Neural progenitor cell (in vitro differentiated cells): Measurements from ENCODE around the gene TNFSF13. TPM values are rescaled to one million over a fixed set of nuclear protein-coding genes. Genes with fewer than 3 reads are reported as not detected.

ENCODE experiments used
- DNase-seq: peaks from one replicate; pipeline ENCODE4 v3.0.0-alpha.2; 2016; ENCODE audit warnings: low spot score
- H2AFZ ChIP-seq: fragments of 200-600 bp; sonication (generic); replicated peaks from 2 replicates; pipeline ENCODE4 v1.6.1; 2016; ENCODE audit warnings: antibody characterized with exemption
- H3F3A ChIP-seq: fragments of 200-600 bp; sonication (generic); 2 replicates; pipeline ENCODE4 v1.6.1; 2016; ENCODE audit warnings: antibody characterized with exemption, low read depth
- H3K27ac ChIP-seq: fragments of 200-600 bp; sonication (generic); 2 replicates; pipeline ENCODE4 v1.5.1; 2016; ENCODE audit warnings: mild to moderate bottlenecking
- H3K27me3 ChIP-seq: fragments of 200-600 bp; sonication (generic); 2 replicates; pipeline ENCODE4 v1.6.1; 2016; ENCODE audit warnings: mild to moderate bottlenecking, moderate library complexity
- H3K36me3 ChIP-seq: fragments of 200-600 bp; sonication (generic); 2 replicates; pipeline ENCODE4 v1.5.1; 2016
- H3K4me1 ChIP-seq: fragments of 200-600 bp; sonication (generic); 2 replicates; pipeline ENCODE4 v1.6.1; 2016; ENCODE audit warnings: mixed run types
- H3K4me2 ChIP-seq: fragments of 200-600 bp; sonication (generic); 2 replicates; pipeline ENCODE4 v1.6.1; 2016
- H3K4me3 ChIP-seq: fragments of 200-600 bp; sonication (generic); 2 replicates; pipeline ENCODE4 v1.5.1; 2016
- H3K79me2 ChIP-seq: fragments of 200-600 bp; sonication (generic); 2 replicates; pipeline ENCODE4 v1.6.1; 2016; ENCODE audit warnings: low read depth
- H3K9ac ChIP-seq: fragments of 200-600 bp; sonication (generic); 2 replicates; pipeline ENCODE4 v1.6.1; 2016
- H3K9me3 ChIP-seq: fragments of 200-600 bp; sonication (generic); 2 replicates; pipeline ENCODE4 v1.5.1; 2016; ENCODE audit warnings: low read depth
- H4K20me1 ChIP-seq: fragments of 200-600 bp; sonication (generic); 2 replicates; pipeline ENCODE4 v1.6.1; 2016; ENCODE audit warnings: low read depth
- H3K27ac Mint-ChIP-seq: 3 replicates; pipeline ENCODE4 v1.8.0; 2021; ENCODE audit warnings: mixed read lengths
- H3K27me3 Mint-ChIP-seq: 2 replicates; pipeline ENCODE4 v1.8.0; 2022; ENCODE audit warnings: low read depth, mild to moderate bottlenecking, inconsistent platforms, moderate library complexity, mixed read lengths; ENCODE audit not compliant: insufficient read depth
- H3K36me3 Mint-ChIP-seq: 3 replicates; pipeline ENCODE4 v1.8.0; 2021; ENCODE audit warnings: mixed read lengths
- H3K4me1 Mint-ChIP-seq: 3 replicates; pipeline ENCODE4 v1.8.0; 2021; ENCODE audit warnings: mixed read lengths
- H3K4me3 Mint-ChIP-seq: 3 replicates; pipeline ENCODE4 v1.8.0; 2021; ENCODE audit warnings: mild to moderate bottlenecking, moderate library complexity, mixed read lengths
- H3K9me3 Mint-ChIP-seq: 3 replicates; pipeline ENCODE4 v1.8.0; 2020; ENCODE audit warnings: mixed read lengths
- CTCF ChIP-seq: fragments of 200-600 bp; sonication (generic); IDR thresholded peaks from 2 replicates; pipeline ENCODE4 v1.5.1; 2017; ENCODE audit warnings: antibody characterized with exemption, mild to moderate bottlenecking
- EZH2 ChIP-seq: fragments of 200-600 bp; sonication (generic); IDR thresholded peaks from 2 replicates; pipeline ENCODE4 v1.6.1; 2017; ENCODE audit warnings: antibody characterized with exemption, mild to moderate bottlenecking, moderate library complexity
- EZH2phosphoT487 ChIP-seq: fragments of 200-600 bp; sonication (generic); IDR thresholded peaks from 2 replicates; pipeline ENCODE4 v1.6.1; 2017; ENCODE audit warnings: antibody characterized with exemption
- total RNA-seq: library from RNA; depleted of rRNA; stranded (reverse); fragments of >200 nt; gene quantifications from 2 replicates; pipeline ENCODE4 v1.2.3, GENCODE V29; 2015; ENCODE audit warnings: low replicate concordance

Gene TNFSF13
- total RNA-seq, 1 donor from 2014 or later, result not detected

DNA sequence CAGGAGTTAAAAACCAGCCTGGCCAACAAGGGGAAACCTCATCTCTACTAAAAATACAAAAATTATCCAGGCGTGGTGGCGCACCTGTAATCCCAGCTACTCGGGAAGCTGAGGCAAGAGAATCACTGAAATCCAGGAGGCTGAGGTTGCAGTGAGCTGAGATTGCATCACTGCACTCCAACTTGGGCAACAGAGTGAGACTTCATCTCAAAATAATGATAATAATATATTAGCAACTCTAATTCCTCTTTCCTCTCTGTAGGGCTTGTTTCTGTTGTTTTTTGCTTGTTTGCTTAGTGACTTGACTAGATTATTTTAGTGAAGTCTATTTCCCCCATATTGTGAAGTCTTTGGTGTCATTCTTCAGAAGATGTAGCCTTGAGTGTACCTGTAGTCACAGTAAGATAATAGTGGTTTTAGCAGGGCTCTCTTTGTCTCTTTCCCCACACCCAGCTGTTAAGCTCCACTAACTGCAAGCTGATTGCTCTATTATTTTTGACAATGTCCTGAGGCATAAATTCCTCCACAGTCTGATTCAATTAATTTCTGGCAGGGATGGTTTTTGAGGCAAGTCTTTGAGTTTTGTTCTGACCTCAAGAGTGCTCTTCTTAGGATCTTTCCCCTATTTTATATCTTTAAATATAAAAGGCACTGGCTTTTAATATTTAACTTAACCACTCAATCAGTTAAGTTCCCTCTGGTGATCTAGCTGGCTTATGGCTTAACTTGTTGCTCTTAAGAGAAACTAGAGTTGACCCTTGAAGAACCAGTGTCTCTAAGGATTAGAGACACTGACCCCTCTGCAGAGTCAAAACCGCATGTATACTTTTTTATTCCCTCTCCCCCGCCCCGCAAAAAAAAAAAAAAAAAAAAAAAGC is 28.3 kb upstream of the TNFSF13 start:
- Histone ChIP-seq H3K9me3 (peaks cover 10% of the 10 kb centered on the region), H3K79me2 (no peaks in the 10 kb centered on the region), H3K4me1 (no peaks in the 10 kb centered on the region), H3K27me3 (no peaks in the 10 kb centered on the region), H4K20me1 (no peaks in the 10 kb centered on the region), H3K27ac (no peak overlapping the region), H3K9ac (no peak overlapping the region), H3F3A (no peaks in the 10 kb centered on the region), H3K4me2 (no peak overlapping the region), H3K36me3 (no peaks in the 10 kb centered on the region), H3K4me3 (no peak overlapping the region), H2AFZ (no peak overlapping the region)
- Mint-ChIP-seq H3K36me3 (no peaks in the 10 kb centered on the region), H3K9me3 (peaks cover 18% of the 10 kb centered on the region), H3K4me3 (no peak overlapping the region), H3K27ac (no peak overlapping the region), H3K27me3 (peaks cover 2% of the 10 kb centered on the region), H3K4me1 (peaks cover 2% of the 10 kb centered on the region)
- no peak for DNase-seq
- TF ChIP-seq EZH2phosphoT487 (no peak), EZH2 (no peak), CTCF (no peak)

- DNase-seq, result no peak
- no peak overlapping the region for H3K4me3 Mint-ChIP-seq
- peaks cover 7% of the 10 kb centered on the region for H3K27me3 ChIP-seq
- peaks cover 6% of the 10 kb centered on the region for H3K27me3 Mint-ChIP-seq
- no peaks in the 10 kb centered on the region for H3K36me3 Mint-ChIP-seq
- H3K4me3 ChIP-seq, result no peak overlapping the region
- no peaks in the 10 kb centered on the region for H3K36me3 ChIP-seq
- no peak overlapping the region for H3K27ac Mint-ChIP-seq
- no peaks in the 10 kb centered on the region for H3K9me3 ChIP-seq
- no peaks in the 10 kb centered on the region for H4K20me1 ChIP-seq
- peaks cover 3% of the 10 kb centered on the region for H3K4me1 Mint-ChIP-seq
- H3K9me3 Mint-ChIP-seq, result peaks cover 14% of the 10 kb centered on the region
- no peak for TF ChIP-seq EZH2phosphoT487
- TF ChIP-seq CTCF, result no peak
- no peak for TF ChIP-seq EZH2
- no peak overlapping the region for H3K9ac ChIP-seq
- H3K4me1 ChIP-seq, result no peaks in the 10 kb centered on the region
- no peaks in the 10 kb centered on the region for H3F3A ChIP-seq
- no peak overlapping the region for H3K27ac ChIP-seq
- no peak overlapping the region for H2AFZ ChIP-seq
- H3K4me2 ChIP-seq, result no peak overlapping the region
- H3K79me2 ChIP-seq, result no peaks in the 10 kb centered on the region
Observed at GRCh38 chr17:7538050-7538449, 20.5 kb upstream of the TNFSF13 start.

DNA sequence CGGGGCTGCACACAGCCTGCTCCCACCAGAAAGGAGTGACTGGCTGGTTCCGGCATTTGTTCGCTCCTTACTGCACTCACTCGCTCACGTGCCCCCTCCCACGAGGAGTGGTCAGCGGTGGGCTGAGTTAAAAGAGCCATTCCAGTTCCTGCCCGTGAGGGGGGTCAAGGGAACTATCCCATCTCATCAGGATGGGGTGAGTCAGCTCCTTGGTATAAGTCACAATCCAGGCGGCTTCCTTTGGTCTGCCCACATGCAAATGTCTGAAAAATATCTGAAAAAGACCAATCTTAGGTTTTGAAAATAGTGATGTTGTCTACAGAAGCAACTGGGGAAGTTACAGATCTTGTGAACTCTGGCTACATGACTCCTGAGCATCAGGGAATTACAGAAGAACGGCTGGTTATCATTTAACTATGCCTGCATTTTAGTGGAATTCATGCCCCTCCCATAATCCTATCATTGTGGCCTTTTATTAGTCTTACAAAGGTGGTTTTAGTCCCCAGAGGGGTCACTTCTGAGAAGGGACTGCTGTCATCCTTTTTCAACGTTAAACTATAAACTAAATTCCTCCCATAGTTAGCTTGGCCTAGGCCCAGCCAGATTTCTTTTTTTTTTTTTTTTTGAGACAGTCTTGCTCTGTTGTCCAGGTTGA is 19.5 kb upstream of the TNFSF13 start:
- Histone ChIP-seq H3K4me3 (no peak overlapping the region), H3K9me3 (no peaks in the 10 kb centered on the region), H3K36me3 (no peaks in the 10 kb centered on the region), H3K27ac (no peak overlapping the region), H3K27me3 (peaks cover 15% of the 10 kb centered on the region), H3K9ac (no peak overlapping the region), H3F3A (no peaks in the 10 kb centered on the region), H3K4me1 (no peaks in the 10 kb centered on the region), H3K4me2 (no peak overlapping the region), H3K79me2 (no peaks in the 10 kb centered on the region), H2AFZ (no peak overlapping the region), H4K20me1 (no peaks in the 10 kb centered on the region)
- no peak for DNase-seq
- no peak overlapping the region for H3K4me3 Mint-ChIP-seq
- H3K27me3 Mint-ChIP-seq, result peaks cover 7% of the 10 kb centered on the region
- no peaks in the 10 kb centered on the region for H3K36me3 Mint-ChIP-seq
- H3K4me1 Mint-ChIP-seq, result peaks cover 3% of the 10 kb centered on the region
- peak overlapping the region; percentile 16 for H3K27ac Mint-ChIP-seq
- peaks cover 14% of the 10 kb centered on the region for H3K9me3 Mint-ChIP-seq
- TF ChIP-seq CTCF (no peak), EZH2 (no peak), EZH2phosphoT487 (no peak)
